Effector memory CD8-positive, alpha-beta T cell (primary cell): Measurements from ENCODE around the gene NSUN2.
A peak's percentile ranks its signal among the peaks of the same experiment; 100 is the strongest.

ENCODE experiments used
- ATAC-seq: fragments of 150-1000 bp; cut with Tn5 transposase; replicated peaks from 2 replicates; pipeline ENCODE4 v1.10.0; 2021; ENCODE audit warnings: mild to moderate bottlenecking, moderate library complexity
- DNase-seq, 3 experiments: peaks; one replicate each; pipeline ENCODE4 v3.0.0; 2021
- H3K27ac Mint-ChIP-seq, 2 donors: one replicate each; pipeline ENCODE4 v1.8.0; 2022; ENCODE audit warnings: mild to moderate bottlenecking in 2 of 2, mixed read lengths in 2 of 2, moderate library complexity in 2 of 2
- H3K27me3 Mint-ChIP-seq, 2 donors: one replicate each; pipeline ENCODE4 v1.8.0; 2022; ENCODE audit warnings: mixed read lengths in 2 of 2
- H3K36me3 Mint-ChIP-seq: one replicate; pipeline ENCODE4 v1.8.0; 2022; ENCODE audit warnings: mild to moderate bottlenecking, moderate library complexity, mixed read lengths; ENCODE audit not compliant: insufficient read depth
- H3K4me1 Mint-ChIP-seq, 2 donors: one replicate each; pipeline ENCODE4 v1.8.0; 2022; ENCODE audit warnings: low read depth in 2 of 2, mixed read lengths in 2 of 2
- H3K4me3 Mint-ChIP-seq, 2 donors: one replicate each; pipeline ENCODE4 v1.8.0; 2022; ENCODE audit warnings: mild to moderate bottlenecking in 2 of 2, mixed read lengths in 2 of 2, moderate library complexity in 2 of 2
- H3K9me3 Mint-ChIP-seq, 2 donors: one replicate each; pipeline ENCODE4 v1.8.0; 2022; ENCODE audit warnings: mixed read lengths in 2 of 2

Gene NSUN2

DNA sequence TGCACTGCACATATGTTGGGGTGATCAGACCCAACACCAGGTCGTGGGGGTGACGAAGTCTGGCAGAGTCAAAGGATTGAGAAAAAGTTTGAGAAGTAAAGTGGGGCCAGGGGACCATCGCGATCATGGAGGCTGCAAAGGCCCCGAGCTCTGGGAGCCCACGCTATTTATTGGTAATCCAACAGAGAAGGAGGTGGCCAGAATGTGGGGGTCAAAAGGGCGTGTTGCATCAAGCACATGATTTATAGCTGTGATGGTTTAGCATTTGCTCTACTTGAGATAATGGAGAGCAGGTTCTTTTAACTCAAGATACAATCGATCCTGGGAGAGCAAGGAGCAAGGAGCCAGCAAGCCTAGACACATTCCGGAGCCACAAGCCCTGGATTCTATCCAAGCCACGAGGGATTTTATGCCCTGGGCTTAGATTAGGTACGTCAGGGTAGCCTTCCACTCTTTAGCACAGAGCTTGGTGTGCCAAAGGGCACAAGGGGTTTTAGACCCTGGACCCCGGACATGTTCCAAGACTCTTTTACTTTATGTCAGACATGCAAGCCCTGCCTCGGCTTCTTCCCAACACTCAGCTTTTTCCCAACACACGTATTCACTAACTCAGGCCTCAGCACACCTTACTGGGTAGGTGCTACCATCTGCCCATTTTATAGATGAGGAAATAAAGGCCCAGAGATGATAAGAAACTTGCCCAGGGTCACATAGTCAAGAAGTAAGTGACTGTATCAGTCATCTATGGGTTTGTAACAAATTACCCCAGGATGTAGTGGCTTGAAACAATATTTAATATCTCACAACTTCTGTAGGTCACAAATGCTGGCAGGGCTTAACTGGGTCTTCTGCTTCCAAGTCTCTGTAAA lies 39.5 kb downstream of the NSUN2 start:
- H3K27me3 Mint-ChIP-seq: no peaks in the 10 kb centered on the region
- H3K4me1 Mint-ChIP-seq: no peaks in the 10 kb centered on the region
- H3K27ac Mint-ChIP-seq: no peak overlapping the region
- no peaks in the 10 kb centered on the region for H3K9me3 Mint-ChIP-seq
- H3K36me3 Mint-ChIP-seq: peaks cover 4% of the 10 kb centered on the region
- no peak for ATAC-seq
- no peak for DNase-seq
- no peak overlapping the region for H3K4me3 Mint-ChIP-seq

DNA sequence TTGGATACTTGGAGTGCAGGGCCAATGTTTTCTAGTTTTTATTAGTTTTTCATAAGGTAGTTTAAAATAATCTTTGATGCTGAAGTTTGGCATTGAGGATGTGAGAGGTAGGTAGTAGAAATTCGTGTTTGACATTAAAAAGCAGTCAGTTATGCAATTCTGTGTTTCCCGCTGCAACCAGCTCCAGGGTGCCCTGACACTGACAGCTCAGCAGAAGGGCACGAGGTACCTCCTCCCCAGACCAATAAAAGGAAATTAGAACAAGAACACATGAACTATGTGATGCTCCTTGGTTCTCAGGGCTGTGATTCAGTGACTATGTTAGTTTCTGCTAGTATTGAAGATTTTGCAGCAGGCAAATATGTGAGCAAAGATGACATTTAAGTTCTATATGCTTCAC lies 40.2 kb downstream of the NSUN2 start:
- Mint-ChIP-seq H3K9me3 (no peaks in the 10 kb centered on the region), H3K27me3 (no peaks in the 10 kb centered on the region), H3K4me1 (no peaks in the 10 kb centered on the region), H3K36me3 (no peaks in the 10 kb centered on the region), H3K4me3 (no peak overlapping the region), H3K27ac (no peak overlapping the region)
- DNase-seq: no peak
- ATAC-seq: no peak

DNA sequence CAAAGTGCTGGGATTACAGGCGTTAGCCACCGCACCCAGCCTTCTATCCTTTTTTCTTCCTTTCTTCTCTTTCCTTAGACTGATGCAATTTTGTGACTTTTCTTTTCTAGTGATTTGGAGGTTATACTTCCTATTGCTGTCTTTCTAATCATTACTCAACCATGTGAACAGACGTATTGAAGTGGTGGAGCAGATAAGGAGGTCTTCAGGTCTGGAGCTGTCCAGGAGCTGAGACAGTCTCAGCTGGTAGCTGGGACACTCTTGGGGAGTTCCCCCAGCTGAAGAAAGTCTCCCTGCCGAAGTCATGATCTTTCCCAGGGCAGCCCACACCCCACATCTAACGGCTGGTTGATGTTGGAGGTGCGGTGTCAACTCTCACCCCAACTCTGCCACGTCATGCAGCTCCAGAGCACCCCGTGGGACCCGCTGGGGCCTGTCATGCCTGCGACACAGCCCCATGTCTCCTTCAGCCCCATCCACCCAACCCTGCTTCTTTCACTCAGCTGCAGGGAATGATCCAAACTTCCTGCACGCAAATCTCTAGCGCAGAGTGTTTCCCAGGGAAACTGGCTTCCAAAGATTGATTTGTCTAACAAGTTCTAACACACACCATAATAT lies 41.1 kb downstream of the NSUN2 start:
- DNase-seq (no peak), ATAC-seq (no peak)
- Mint-ChIP-seq H3K4me1 (no peaks in the 10 kb centered on the region), H3K27ac (no peak overlapping the region), H3K36me3 (no peaks in the 10 kb centered on the region), H3K4me3 (no peak overlapping the region), H3K9me3 (no peaks in the 10 kb centered on the region), H3K27me3 (peaks cover 0 to 5% of the 10 kb centered on the region in 2 donors)

DNA sequence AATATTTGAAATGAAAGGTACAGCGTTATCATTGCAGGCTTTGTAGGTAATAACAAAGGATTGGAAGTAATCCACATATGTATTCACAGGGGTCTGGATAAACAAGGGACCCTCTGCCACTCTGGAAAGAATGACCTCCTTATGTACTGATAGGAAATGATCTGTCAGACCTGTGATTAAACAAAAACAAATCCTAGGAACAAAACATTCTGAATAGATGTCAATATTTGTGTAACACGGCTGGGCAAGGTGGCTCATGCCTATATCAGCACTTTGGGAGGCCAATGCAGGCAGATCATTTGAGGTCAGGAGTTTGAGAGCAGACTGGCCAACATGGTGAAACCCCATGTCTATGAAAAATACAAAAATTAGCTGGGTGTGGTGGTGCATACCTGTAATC lies 42.3 kb downstream of the NSUN2 start:
- Mint-ChIP-seq H3K36me3 (no peaks in the 10 kb centered on the region), H3K27me3 (peaks cover 0 to 17% of the 10 kb centered on the region in 2 donors), H3K9me3 (no peaks in the 10 kb centered on the region), H3K4me3 (no peak overlapping the region), H3K27ac (no peak overlapping the region), H3K4me1 (no peaks in the 10 kb centered on the region)
- ATAC-seq (no peak), DNase-seq (no peak)

DNA sequence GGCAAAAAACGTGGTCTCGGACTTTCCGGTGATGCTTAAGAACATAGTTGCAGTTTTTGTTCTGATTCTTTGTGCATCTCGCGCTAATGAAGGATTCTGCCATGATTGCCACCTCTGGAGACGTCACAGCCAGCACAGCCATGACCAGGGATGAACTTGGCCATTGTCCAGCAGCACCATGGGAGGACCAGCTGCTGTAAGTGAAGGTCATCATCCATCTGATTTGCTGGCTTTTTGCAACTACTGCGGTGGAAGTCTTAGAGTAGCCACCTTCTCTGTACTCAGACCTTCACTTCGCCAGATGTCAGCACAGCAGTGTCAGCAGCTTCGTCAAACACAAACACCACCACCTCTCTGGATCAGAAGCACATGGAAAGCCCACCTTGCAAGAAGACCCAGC lies 45.7 kb downstream of the NSUN2 start:
- no peak overlapping the region for H3K27ac Mint-ChIP-seq
- no peaks in the 10 kb centered on the region for H3K9me3 Mint-ChIP-seq
- H3K27me3 Mint-ChIP-seq: peaks cover 23 to 46% of the 10 kb centered on the region in 2 donors
- no peak overlapping the region for H3K4me3 Mint-ChIP-seq
- ATAC-seq: no peak
- no peak for DNase-seq
- H3K36me3 Mint-ChIP-seq: no peaks in the 10 kb centered on the region
- no peaks in the 10 kb centered on the region for H3K4me1 Mint-ChIP-seq

DNA sequence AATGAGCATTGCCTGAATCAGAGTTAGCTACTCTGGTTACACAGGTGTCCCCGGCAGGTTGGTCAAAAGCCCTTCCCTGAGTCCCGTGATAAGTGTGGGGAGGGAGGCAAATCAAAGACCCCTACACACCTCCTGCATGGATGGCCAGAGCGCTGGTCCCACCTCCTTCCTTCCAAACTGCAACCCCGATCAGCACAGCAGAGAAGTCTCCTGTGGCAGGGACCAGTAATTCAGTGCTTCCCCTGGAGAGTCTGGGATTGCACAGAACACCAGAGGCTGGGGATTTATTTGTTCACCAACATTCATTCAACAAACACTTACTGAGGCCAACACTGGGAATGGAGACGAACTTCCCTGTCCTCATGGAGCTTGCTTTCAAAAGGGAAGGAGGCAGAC lies 46.2 kb downstream of the NSUN2 start:
- ATAC-seq: no peak
- H3K27me3 Mint-ChIP-seq: peaks cover 28 to 52% of the 10 kb centered on the region in 2 donors
- H3K27ac Mint-ChIP-seq: no peak overlapping the region
- no peaks in the 10 kb centered on the region for H3K4me1 Mint-ChIP-seq
- no peak overlapping the region for H3K4me3 Mint-ChIP-seq
- DNase-seq: no peak
- no peaks in the 10 kb centered on the region for H3K9me3 Mint-ChIP-seq
- no peaks in the 10 kb centered on the region for H3K36me3 Mint-ChIP-seq

DNA sequence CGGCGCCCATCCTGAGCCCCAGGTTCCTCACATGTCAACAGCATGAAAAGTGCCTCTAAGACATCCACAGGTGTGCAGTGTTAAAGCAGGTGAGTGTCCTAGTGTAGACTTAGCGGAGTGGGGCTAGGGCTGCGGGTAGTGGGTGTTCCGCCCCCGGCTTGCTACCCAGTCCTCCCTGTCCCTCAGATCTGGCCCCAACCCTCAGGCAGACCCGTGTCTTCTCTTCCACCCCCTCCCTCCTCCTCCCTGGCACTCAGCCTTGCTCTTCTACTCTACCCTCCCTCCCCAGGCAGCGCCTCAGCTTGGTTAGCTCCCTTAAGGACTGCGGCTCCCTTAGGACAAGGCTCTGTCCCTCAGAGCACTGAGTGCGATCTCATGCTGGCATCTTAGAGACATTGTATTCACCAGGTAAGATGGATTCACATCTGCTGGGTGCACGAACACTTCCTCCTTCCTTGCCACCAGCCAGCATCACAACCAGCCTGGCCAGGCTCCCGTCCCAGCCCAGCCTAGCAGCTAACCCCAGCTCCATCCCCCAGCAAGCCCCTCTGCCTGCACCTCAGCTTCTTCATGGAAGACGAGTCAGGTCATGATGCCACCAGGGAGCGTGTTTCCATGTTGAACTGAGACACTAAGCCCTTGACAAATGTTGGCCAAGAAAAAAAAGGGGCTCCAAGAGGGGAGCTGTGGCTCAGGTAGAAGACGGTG lies 46.8 kb downstream of the NSUN2 start:
- DNase-seq: no peak
- H3K9me3 Mint-ChIP-seq: no peaks in the 10 kb centered on the region
- no peak overlapping the region for H3K27ac Mint-ChIP-seq
- ATAC-seq: no peak
- peaks cover 34 to 57% of the 10 kb centered on the region in 2 donors for H3K27me3 Mint-ChIP-seq
- H3K4me3 Mint-ChIP-seq: no peak overlapping the region
- no peaks in the 10 kb centered on the region for H3K4me1 Mint-ChIP-seq
- H3K36me3 Mint-ChIP-seq: no peaks in the 10 kb centered on the region

DNA sequence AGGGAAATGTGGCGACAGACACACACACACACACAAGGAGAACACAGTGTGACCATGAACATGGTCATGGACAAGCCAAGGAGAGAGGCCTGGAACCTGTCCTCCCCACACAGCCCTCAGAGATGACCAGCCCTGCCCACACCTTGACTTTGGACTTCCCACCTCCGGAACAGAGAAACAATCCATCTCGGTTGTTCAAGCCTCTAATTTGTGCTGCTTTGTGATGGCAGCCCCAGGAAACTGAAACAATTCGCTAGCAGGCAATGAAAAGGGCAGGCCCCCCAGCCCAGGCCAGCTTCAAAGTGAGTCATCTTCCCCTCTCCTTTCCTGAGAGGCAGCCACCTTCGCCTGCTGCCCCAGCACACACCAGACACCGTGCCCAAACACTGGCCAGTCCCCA lies 47.7 kb downstream of the NSUN2 start:
- Mint-ChIP-seq H3K27ac (no peak overlapping the region), H3K27me3 (peaks cover 38 to 65% of the 10 kb centered on the region in 2 donors), H3K4me1 (no peaks in the 10 kb centered on the region), H3K4me3 (no peak overlapping the region), H3K9me3 (no peaks in the 10 kb centered on the region), H3K36me3 (no peaks in the 10 kb centered on the region)
- no peak for DNase-seq
- no peak for ATAC-seq

DNA sequence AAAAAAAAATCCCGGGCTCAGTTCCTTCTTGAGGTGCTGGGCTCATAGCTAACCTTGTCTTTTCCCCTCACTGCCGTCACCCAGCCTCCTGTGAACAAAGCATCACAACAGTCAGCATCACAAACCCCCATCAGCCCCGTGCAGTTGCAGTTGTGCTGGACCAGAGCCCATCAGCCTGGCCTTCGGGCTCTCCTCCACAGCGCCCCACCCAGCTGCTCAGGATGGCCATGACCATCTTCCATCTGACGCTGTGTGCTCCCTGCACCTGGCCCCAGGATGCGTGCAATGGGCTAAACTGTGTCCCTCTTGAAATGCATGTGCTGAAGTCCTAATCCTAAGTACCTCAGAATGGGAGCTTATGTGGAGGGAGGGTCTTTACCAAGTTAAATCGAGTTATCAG lies 48.1 kb downstream of the NSUN2 start:
- no peaks in the 10 kb centered on the region for H3K9me3 Mint-ChIP-seq
- no peaks in the 10 kb centered on the region for H3K4me1 Mint-ChIP-seq
- no peak for ATAC-seq
- no peaks in the 10 kb centered on the region for H3K36me3 Mint-ChIP-seq
- no peak overlapping the region for H3K4me3 Mint-ChIP-seq
- no peak overlapping the region for H3K27ac Mint-ChIP-seq
- no peak for DNase-seq
- H3K27me3 Mint-ChIP-seq: peaks cover 43 to 69% of the 10 kb centered on the region in 2 donors

DNA sequence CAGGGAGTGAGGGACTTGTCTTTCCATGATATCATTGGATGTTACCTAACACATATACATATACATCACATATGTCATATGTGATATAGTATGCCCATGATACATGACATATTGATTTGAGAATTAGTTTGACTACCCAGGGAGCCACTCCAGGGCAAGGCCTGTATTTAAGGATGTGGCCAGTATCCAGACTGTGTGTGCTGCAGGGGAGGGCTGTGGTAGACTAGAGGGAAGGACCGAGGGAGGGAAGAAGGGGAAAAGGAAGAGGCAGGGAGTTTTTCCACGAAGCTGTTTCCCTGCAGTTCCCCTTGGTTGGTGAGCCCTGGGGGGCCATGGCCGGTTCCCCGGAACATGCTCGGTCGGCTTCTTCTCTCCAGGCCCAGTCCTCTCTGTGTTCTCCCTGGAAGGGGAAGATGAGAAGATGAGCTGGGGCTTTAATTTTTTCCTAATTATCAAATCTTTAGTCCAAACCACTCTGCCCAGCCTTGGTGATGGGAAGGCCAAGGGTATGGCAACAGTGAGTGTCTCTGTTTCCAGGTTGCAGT lies 48.7 kb downstream of the NSUN2 start:
- Mint-ChIP-seq H3K4me1 (no peaks in the 10 kb centered on the region), H3K9me3 (no peaks in the 10 kb centered on the region), H3K4me3 (no peak overlapping the region), H3K27me3 (peaks cover 43 to 75% of the 10 kb centered on the region in 2 donors), H3K36me3 (no peaks in the 10 kb centered on the region), H3K27ac (no peak overlapping the region)
- ATAC-seq (no peak), DNase-seq (no peak)

DNA sequence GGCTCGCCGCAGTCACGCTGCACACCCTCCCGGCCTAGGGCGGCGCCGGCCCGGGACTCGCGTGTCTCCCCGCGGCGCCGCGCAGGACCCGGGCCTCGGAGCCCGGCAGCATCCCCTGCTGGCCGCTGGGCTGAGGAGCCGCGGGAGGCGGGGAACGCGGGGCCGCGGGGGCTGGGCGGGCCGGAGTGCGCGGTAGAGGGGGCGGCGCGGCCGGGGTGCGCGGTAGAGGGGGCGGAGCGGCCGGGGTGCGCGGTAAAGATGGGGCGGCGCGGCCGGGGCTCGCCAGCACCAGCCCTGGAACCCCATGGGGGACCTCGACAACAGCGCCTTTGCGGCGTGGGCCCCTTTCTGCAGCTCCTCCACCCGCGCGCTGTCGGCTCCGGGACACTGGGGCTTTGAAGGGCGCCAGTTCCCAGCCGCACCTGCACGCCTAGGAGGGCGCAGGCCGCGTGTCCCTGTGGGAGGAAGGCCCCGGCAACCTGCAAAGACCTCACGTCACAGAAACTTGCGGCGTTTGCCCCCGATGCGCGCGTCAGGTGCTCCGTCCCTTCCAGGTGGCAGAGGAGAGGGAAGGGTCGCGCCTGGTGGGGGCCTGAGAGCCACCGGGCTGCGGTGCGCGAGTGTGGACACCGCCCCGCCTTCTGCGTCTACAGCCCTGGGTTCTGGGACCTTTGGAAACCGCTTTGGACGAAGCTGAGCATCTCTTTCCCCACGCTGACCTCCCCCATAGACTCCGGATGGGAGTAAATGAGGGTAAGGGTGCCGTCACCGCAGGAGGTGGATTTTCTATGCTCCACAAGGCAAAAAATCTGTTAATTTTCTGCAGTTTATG lies 49.6 kb downstream of the NSUN2 start:
- no peaks in the 10 kb centered on the region for H3K4me1 Mint-ChIP-seq
- no peak overlapping the region for H3K27ac Mint-ChIP-seq
- H3K9me3 Mint-ChIP-seq: no peaks in the 10 kb centered on the region
- H3K4me3 Mint-ChIP-seq: peak overlapping the region in 1 of 2 donors; percentile 33
- peaks cover 43 to 84% of the 10 kb centered on the region in 2 donors for H3K27me3 Mint-ChIP-seq
- no peaks in the 10 kb centered on the region for H3K36me3 Mint-ChIP-seq
- DNase-seq (no peak), ATAC-seq (peak; percentile 69)

DNA sequence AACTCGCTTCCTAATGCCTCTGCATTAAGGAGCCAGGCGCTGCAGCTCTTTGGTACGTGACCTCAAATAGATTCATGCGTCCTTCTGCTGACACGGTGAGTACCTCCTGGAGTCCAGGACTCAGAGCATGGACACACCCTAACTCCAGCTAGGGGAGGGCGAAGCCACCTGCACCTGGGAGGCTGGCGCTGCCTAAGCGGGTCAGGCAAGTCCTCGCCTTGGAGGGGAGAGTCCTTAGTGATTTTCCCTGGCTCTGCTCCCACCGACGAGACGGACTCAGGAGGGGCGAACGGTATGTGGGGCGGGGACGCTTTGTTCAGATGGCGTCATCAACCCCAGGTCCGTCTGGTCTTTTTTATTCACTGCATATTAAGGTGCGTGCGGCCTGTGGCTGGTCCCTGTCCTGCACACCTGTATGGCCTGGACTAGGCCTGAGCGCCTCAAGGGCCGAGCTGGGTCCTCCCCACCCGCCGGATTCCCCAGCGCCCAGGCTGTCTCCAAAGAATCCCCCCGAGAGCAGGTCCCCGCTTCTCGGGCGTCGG lies 50.3 kb downstream of the NSUN2 start:
- Mint-ChIP-seq H3K4me1 (no peaks in the 10 kb centered on the region), H3K27ac (no peak overlapping the region), H3K4me3 (peak overlapping the region in 1 of 2 donors; percentile 33), H3K9me3 (no peaks in the 10 kb centered on the region), H3K36me3 (no peaks in the 10 kb centered on the region), H3K27me3 (peaks cover 43 to 91% of the 10 kb centered on the region in 2 donors)
- no peak for ATAC-seq
- no peak for DNase-seq
